GM12878 (cell line): Measurements from ENCODE around the gene EFHD2. TPM values are rescaled to one million over a fixed set of nuclear protein-coding genes. Genes with fewer than 3 reads are reported as not detected.

Experiments
- ATAC-seq: fragments of 200-7000 bp; cut with Tn5 transposase; 3 replicates; pipeline ENCODE4 v1.9.1; 2020; ENCODE audit warnings: mild to moderate bottlenecking, moderate library complexity
- BruUV-seq: library from RNA; stranded (reverse); fragments of 400-500 nt; replicated peaks from 2 replicates; lab custom pipeline; 2021; lab: Mats Ljungman, UMichigan
- CTCF ChIA-PET: fragments of 300-600 bp; sonication (Branson Sonifier 250); formaldehyde crosslinking; extraction: SDS; loops from one replicate; lab custom pipeline; 2021; ENCODE audit warnings: inconsistent platforms; lab: Yijun Ruan, JAX
- POLR2A ChIA-PET: fragments of 350-600 bp; formaldehyde crosslinking; extraction: SDS; loops from one replicate; lab custom pipeline; 2021; ENCODE audit warnings: inconsistent platforms; lab: Charles Lee
- RAD21 ChIA-PET: fragments of 300-600 bp; sonication (Branson Sonifier 250); formaldehyde crosslinking; loops from one replicate; lab custom pipeline; 2023; ENCODE audit warnings: antibody characterized with exemption; ENCODE audit not compliant: unreplicated experiment; lab: Charles Lee
- SMC1A ChIA-PET: fragments of 300-600 bp; sonication (Branson Sonifier 250); formaldehyde crosslinking; loops from one replicate; lab custom pipeline; 2023; ENCODE audit not compliant: unreplicated experiment, uncharacterized antibody; lab: Charles Lee
- DNase-seq: peaks from one replicate; pipeline ENCODE4 v3.0.0-alpha.2; 2011; ENCODE audit warnings: low read depth, low spot score
- FAIRE-seq: peaks from 3 replicates; lab custom pipeline; 2011; peaks lifted over from hg19 to GRCh38; lab: Jason Lieb, UNC
- H2AFZ ChIP-seq: 2 replicates; pipeline ENCODE4 v1.6.0; 2011; ENCODE audit warnings: low read depth, low read length, control low read depth; ENCODE audit not compliant: control insufficient read depth
- H3K27ac ChIP-seq: 2 replicates; pipeline ENCODE4 v1.5.1; 2011; ENCODE audit warnings: control low read depth; ENCODE audit not compliant: control insufficient read depth, insufficient read depth
- H3K27me3 ChIP-seq, 2 experiments: replicated peaks in 1 of 2; 2 replicates each; pipeline versions ENCODE4 v1.6.0 to v1.6.1; 2011; ENCODE audit warnings: low read length in 1 of 2; ENCODE audit not compliant: control insufficient read depth in 2 of 2, insufficient read depth in 2 of 2
- H3K36me3 ChIP-seq, 2 experiments: 2 replicates each; pipeline ENCODE4 v1.5.1; 2011; ENCODE audit warnings: low read length in 1 of 2; ENCODE audit not compliant: control insufficient read depth in 2 of 2, insufficient read depth in 2 of 2
- H3K4me1 ChIP-seq: 2 replicates; pipeline ENCODE4 v1.6.1; 2011; ENCODE audit warnings: mild to moderate bottlenecking, low read length, moderate library complexity, mixed read lengths; ENCODE audit not compliant: control insufficient read depth, insufficient read depth
- H3K4me2 ChIP-seq: 2 replicates; pipeline ENCODE4 v1.6.0; 2011; ENCODE audit warnings: control low read depth; ENCODE audit not compliant: control insufficient read depth, insufficient read depth
- H3K4me3 ChIP-seq: fragments of 200-600 bp; sonication (generic); 2 replicates; pipeline ENCODE4 v1.5.1; 2016
- H3K79me2 ChIP-seq: 2 replicates; pipeline ENCODE4 v1.6.0; 2011; ENCODE audit warnings: low read length; ENCODE audit not compliant: control insufficient read depth, insufficient read depth
- H3K9ac ChIP-seq: 2 replicates; pipeline ENCODE4 v1.8.0; 2011; ENCODE audit warnings: low read length, control low read depth, mixed read lengths; ENCODE audit not compliant: control insufficient read depth, insufficient read depth
- H3K9me3 ChIP-seq: replicated peaks from 3 replicates; pipeline ENCODE4 v1.5.1; 2011; ENCODE audit warnings: mild to moderate bottlenecking, low read length; ENCODE audit not compliant: control insufficient read depth, insufficient read depth
- H4K20me1 ChIP-seq: 2 replicates; pipeline ENCODE4 v1.6.0; 2011; ENCODE audit not compliant: control insufficient read depth, insufficient read depth
- EGR1 ChIP-seq, 2 experiments: IDR thresholded peaks; 1 replicate in 1 of 2; 2 replicates in 1 of 2; pipeline ENCODE4 v1.6.1; 2011 to 2012; ENCODE audit warnings: low read depth in 2 of 2, low read length in 2 of 2, borderline replicate concordance in 1 of 2, mild to moderate bottlenecking in 1 of 2, moderate library complexity in 1 of 2
- SUZ12 ChIP-seq: fragments of 200-600 bp; sonication (generic); IDR thresholded peaks from one replicate; pipeline ENCODE4 v1.6.1; 2018; ENCODE audit warnings: antibody characterized with exemption, mild to moderate bottlenecking; ENCODE audit not compliant: unreplicated experiment
- WGBS: methylation state at CpG from one replicate; pipeline ENCODE4 v1.1.6; 2016; ENCODE audit warnings: low lambda C conversion rate; ENCODE audit not compliant: insufficient replicate concordance, insufficient coverage; ENCODE audit errors: missing lambda C conversion rate; 5-methylcytosine and 5-hydroxymethylcytosine counted together
- in situ Hi-C: fragments of 300-500 bp; cut with MboI; formaldehyde crosslinking; loops from 9 replicates; pipeline ENCODE4 v1.14.3; 2018; ENCODE audit warnings: mixed read lengths
- intact Hi-C: fragments of 100-400 bp; cut with micrococcal nuclease; formaldehyde crosslinking; loops from one replicate; pipeline ENCODE4 v1.14.2; 2022; ENCODE audit not compliant: unreplicated experiment
- polyA plus RNA-seq, 11 experiments: library from polyadenylated mRNA; depleted of rRNA in 4 of 11; unstranded in 6 of 11; stranded (reverse) in 5 of 11; fragments of >200 nt; fragmentation: Nextera tagmentation in 4 of 11; fragmentation: Illumina TruSeq in 1 of 11; extraction: Ambion mirVana in 4 of 11; extraction: Trizol in 1 of 11; gene quantifications; 1 replicate in 1 of 11; 2 replicates in 10 of 11; pipeline versions ENCODE4 v1.2.1 to v1.2.3, GENCODE V29; 2011 to 2016; ENCODE audit warnings: inconsistent platforms in 2 of 11, missing spikeins in 2 of 11, low read depth in 1 of 11
- total RNA-seq, 4 experiments: library from RNA; depleted of rRNA in 3 of 4; stranded (reverse); fragments of >200 nt in 3 of 4; fragmentation: Illumina TruSeq in 1 of 4; extraction: Trizol in 1 of 4; gene quantifications; 2 replicates each; pipeline versions ENCODE4 v1.2.1 to v1.2.3, GENCODE V29; 2013 to 2021
- TF ChIP-seq, protein P1 (sequence below): fragments of 450-650 bp; IDR thresholded peaks from 2 replicates; pipeline ENCODE4 v1.6.1; 2017; ENCODE audit warnings: borderline replicate concordance

Gene EFHD2
- total and polyA plus RNA-seq, 10 of the 15 experiments (the other 5 are each of a cell fraction or from before 2014, with no cell fraction given): 4.0 to 114 (median 66.1) TPM

GRCh38 chr1:15410223-15410883 lies 665 bp downstream of the EFHD2 start (continued):
- TF ChIP-seq, protein P1, sequence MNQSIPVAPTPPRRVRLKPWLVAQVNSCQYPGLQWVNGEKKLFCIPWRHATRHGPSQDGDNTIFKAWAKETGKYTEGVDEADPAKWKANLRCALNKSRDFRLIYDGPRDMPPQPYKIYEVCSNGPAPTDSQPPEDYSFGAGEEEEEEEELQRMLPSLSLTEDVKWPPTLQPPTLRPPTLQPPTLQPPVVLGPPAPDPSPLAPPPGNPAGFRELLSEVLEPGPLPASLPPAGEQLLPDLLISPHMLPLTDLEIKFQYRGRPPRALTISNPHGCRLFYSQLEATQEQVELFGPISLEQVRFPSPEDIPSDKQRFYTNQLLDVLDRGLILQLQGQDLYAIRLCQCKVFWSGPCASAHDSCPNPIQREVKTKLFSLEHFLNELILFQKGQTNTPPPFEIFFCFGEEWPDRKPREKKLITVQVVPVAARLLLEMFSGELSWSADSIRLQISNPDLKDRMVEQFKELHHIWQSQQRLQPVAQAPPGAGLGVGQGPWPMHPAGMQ: no peak

DNA sequence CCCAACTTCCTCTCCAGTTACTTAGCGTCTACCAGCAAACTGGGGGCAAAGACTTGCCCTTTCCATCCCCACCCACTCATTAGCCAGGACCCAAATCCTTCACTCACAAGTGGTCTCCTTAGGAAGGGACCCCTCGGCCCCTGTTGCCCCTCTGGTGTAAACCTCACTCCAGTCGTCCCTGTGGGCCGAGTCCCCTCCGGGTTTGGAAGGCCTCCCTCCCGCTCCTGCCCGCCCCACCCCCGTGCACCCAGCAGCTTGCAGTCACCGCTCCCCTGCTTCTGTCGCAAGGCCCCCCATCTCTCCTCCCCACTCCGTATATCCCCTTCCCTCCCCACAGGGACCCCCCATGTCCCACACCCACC lies 1.2 kb downstream of the EFHD2 start:
- ChIA-PET RAD21 (interaction anchor here (0.9 to 1.4 kb wide), 3 partner anchors 20 to 114 kb away, joined by 3 to 9 read pairs (median 4); no protein-coding TSS in a partner anchor), CTCF (no interaction called here), SMC1A (interaction anchor here (1.2 kb wide), 1 partner anchor 283 kb away, joined by 3 read pairs; no protein-coding TSS in a partner anchor), POLR2A (interaction anchor here (0.6 to 1.7 kb wide), 4 partner anchors 8 to 494 kb away, joined by 4 to 6 read pairs (median 4); no protein-coding TSS in a partner anchor)
- Histone ChIP-seq H3K4me1 (peaks cover 29% of the 10 kb centered on the region), H3K27ac (peak overlapping the region; percentile 75), H3K4me3 (peak overlapping the region; percentile 97), H3K79me2 (peaks cover 55% of the 10 kb centered on the region), H2AFZ (no peak overlapping the region; the same call in 1 of the 2 replicates), H3K9ac (peak overlapping the region; percentile 83), H4K20me1 (no peaks in the 10 kb centered on the region), H3K9me3 (no peaks in the 10 kb centered on the region), H3K4me2 (peak overlapping the region; percentile 97), H3K27me3 (peaks cover 0 to 3% of the 10 kb centered on the region in 2 experiments; a peak in 1 of 4 replicates), H3K36me3 (peaks cover 0 to 2% of the 10 kb centered on the region in 2 experiments; a peak in 1 of 4 replicates)
- ATAC-seq (0 out of 3 replicates have a peak, but pooled peaks have one; percentile 2), FAIRE-seq (no peak), DNase-seq (no peak)
- TF ChIP-seq EGR1 (IDR thresholded peaks at IDR 0.05; ENCODE audit: borderline replicate concordance in 1 of 2, low read depth in 2 of 2, low read length in 2 of 2) (0 out of 3 replicates have a peak, but pooled peaks of 1 of the 2 experiments have one; percentile 14), SUZ12 (no peak)
- 0% methylated on average over 4 of the region's 11 CpGs for WGBS
- intact Hi-C loops: no loop called here
- in situ Hi-C loops: no loop called here
- BruUV-seq: no TSS peak
